ENCODE results near the gene CCDC106. TPM values are rescaled to one million over a fixed set of nuclear protein-coding genes. Genes with fewer than 3 reads are reported as not detected.
A peak's percentile ranks its signal among the peaks of the same experiment; 100 is the strongest.

The CCDC106 gene
- total RNA-seq, 1 donor from 2014 or later = 12.2 TPM

DNA sequence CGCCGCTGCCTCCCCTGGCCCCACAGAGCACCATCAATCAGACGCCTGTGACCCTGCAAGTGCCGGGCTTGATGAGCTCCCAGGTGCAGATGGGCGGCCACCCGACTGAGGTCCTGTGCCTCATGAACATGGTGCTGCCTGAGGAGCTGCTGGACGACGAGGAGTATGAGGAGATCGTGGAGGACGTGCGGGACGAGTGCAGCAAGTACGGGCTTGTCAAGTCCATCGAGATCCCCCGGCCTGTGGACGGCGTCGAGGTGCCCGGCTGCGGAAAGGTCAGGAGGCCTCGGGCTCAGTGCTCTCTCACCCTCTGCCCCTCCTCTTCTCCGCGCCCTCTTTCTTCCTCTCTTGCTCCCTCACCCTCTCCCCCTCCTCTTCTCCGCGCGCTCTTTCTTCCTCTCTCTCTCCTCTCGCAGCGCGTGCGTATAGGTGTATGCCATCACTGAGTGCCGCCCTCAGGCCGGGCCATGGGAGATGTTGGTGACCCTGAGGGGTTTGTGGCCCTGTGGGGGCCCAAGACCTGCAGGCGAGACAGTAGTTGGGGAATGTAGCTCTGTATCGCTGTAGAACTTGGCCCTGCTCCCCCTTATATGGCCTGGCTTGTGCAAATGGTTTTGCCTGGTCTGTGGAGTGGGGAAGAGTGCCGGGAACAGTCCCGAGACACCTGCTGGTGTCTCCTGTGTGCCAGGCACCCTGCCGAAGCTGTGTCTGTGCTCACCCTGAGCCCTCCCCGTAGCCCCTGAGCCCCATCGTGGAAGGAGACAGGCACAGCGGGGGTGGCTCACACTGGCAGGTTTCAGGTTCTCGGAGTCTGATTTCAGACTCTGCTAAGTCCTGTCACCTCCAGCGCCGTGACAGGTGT, 21.6 kb downstream of the CCDC106 start:
- DNase-seq (ENCODE audit: low read depth) = no peak
- H4K20me1 ChIP-seq (ENCODE audit: insufficient read depth, low read length) = peaks cover 91% of the 10 kb centered on the region
- peaks cover 88% of the 10 kb centered on the region for H3K79me2 ChIP-seq (ENCODE audit: insufficient read depth, low read length)

GRCh38 chr19:55670280-55671053, 22.5 kb downstream of the CCDC106 start:
- no peak overlapping the region for H3K4me3 Mint-ChIP-seq (ENCODE audit: unreplicated experiment)
- Histone ChIP-seq H3K27ac (ENCODE audit: low read depth, low read length) (no peak overlapping the region), H3K4me2 (ENCODE audit: low read length) (no peak overlapping the region), H3K9ac (ENCODE audit: low read length) (no peak overlapping the region), H3K79me2 (ENCODE audit: insufficient read depth, low read length) (peaks cover 88% of the 10 kb centered on the region), H3K27me3 (ENCODE audit: insufficient read depth, low read length) (no peaks in the 10 kb centered on the region), H4K20me1 (ENCODE audit: insufficient read depth, low read length) (peaks cover 87% of the 10 kb centered on the region), H3K4me3 (ENCODE audit: insufficient read depth, low read depth, low read length) (no peak overlapping the region), H3K4me1 (ENCODE audit: insufficient read depth, low read length) (peaks cover 10% of the 10 kb centered on the region), H2AFZ (ENCODE audit: low read depth, low read length) (no peak overlapping the region), H3K36me3 (ENCODE audit: insufficient read depth, low read length) (peaks cover 11% of the 10 kb centered on the region), H3K9me3 (ENCODE audit: insufficient read depth, low read depth, low read length) (no peaks in the 10 kb centered on the region)
- H3K27ac Mint-ChIP-seq (ENCODE audit: unreplicated experiment) = no peak overlapping the region
- peaks cover 18% of the 10 kb centered on the region for H3K4me1 Mint-ChIP-seq (ENCODE audit: low read depth, unreplicated experiment)
- DNase-seq (ENCODE audit: low read depth) (no peak), FAIRE-seq (no peak)
- H3K27me3 Mint-ChIP-seq (ENCODE audit: low read depth, unreplicated experiment) = no peaks in the 10 kb centered on the region
- TF ChIP-seq, protein P1, sequence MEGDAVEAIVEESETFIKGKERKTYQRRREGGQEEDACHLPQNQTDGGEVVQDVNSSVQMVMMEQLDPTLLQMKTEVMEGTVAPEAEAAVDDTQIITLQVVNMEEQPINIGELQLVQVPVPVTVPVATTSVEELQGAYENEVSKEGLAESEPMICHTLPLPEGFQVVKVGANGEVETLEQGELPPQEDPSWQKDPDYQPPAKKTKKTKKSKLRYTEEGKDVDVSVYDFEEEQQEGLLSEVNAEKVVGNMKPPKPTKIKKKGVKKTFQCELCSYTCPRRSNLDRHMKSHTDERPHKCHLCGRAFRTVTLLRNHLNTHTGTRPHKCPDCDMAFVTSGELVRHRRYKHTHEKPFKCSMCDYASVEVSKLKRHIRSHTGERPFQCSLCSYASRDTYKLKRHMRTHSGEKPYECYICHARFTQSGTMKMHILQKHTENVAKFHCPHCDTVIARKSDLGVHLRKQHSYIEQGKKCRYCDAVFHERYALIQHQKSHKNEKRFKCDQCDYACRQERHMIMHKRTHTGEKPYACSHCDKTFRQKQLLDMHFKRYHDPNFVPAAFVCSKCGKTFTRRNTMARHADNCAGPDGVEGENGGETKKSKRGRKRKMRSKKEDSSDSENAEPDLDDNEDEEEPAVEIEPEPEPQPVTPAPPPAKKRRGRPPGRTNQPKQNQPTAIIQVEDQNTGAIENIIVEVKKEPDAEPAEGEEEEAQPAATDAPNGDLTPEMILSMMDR (IDR thresholded peaks at IDR 0.05; ENCODE audit: insufficient read depth, low read depth, low read length) = no peak
- TF ChIP-seq EZH2 (IDR thresholded peaks at IDR 0.05; ENCODE audit: insufficient read depth, low read length) = no peak
- H3K36me3 Mint-ChIP-seq (ENCODE audit: low read depth, unreplicated experiment) = peaks cover 5% of the 10 kb centered on the region
- H3K9me3 Mint-ChIP-seq (ENCODE audit: unreplicated experiment) = peaks cover 1% of the 10 kb centered on the region

More for the DNA sequence above, 21.6 kb downstream of the CCDC106 start:
- H3K4me1 Mint-ChIP-seq (ENCODE audit: low read depth, unreplicated experiment) = peaks cover 18% of the 10 kb centered on the region
- no peak overlapping the region for H3K27ac ChIP-seq (ENCODE audit: low read depth, low read length)
- H3K36me3 ChIP-seq (ENCODE audit: insufficient read depth, low read length) = peaks cover 11% of the 10 kb centered on the region
- no peak overlapping the region for H3K4me3 Mint-ChIP-seq (ENCODE audit: unreplicated experiment)
- no peak overlapping the region for H3K4me3 ChIP-seq (ENCODE audit: insufficient read depth, low read depth, low read length)
- no peak for TF ChIP-seq EZH2 (IDR thresholded peaks at IDR 0.05; ENCODE audit: insufficient read depth, low read length)
- TF ChIP-seq, protein P1 (IDR thresholded peaks at IDR 0.05; ENCODE audit: insufficient read depth, low read depth, low read length) = no peak
- H2AFZ ChIP-seq (ENCODE audit: low read depth, low read length) = no peak overlapping the region
- peak overlapping the region; percentile 62 for H3K27ac Mint-ChIP-seq (ENCODE audit: unreplicated experiment)
- peaks cover 9% of the 10 kb centered on the region for H3K36me3 Mint-ChIP-seq (ENCODE audit: low read depth, unreplicated experiment)
- no peaks in the 10 kb centered on the region for H3K27me3 Mint-ChIP-seq (ENCODE audit: low read depth, unreplicated experiment)
- no peak overlapping the region for H3K4me2 ChIP-seq (ENCODE audit: low read length)
- FAIRE-seq = no peak
- H3K9me3 ChIP-seq (ENCODE audit: insufficient read depth, low read depth, low read length) = no peaks in the 10 kb centered on the region
- no peaks in the 10 kb centered on the region for H3K27me3 ChIP-seq (ENCODE audit: insufficient read depth, low read length)
- H3K9ac ChIP-seq (ENCODE audit: low read length) = no peak overlapping the region
- peaks cover 1% of the 10 kb centered on the region for H3K9me3 Mint-ChIP-seq (ENCODE audit: unreplicated experiment)
- H3K4me1 ChIP-seq (ENCODE audit: insufficient read depth, low read length) = peaks cover 10% of the 10 kb centered on the region
